HG03196 (cell line): ENCODE measurements around the gene KIF26B.

ENCODE experiments used
- ATAC-seq: cut with Tn5 transposase; IDR thresholded peaks from one replicate; pipeline ENCODE4 v1.9.1; 2021; ENCODE audit not compliant: unreplicated experiment

KIF26B gene

DNA sequence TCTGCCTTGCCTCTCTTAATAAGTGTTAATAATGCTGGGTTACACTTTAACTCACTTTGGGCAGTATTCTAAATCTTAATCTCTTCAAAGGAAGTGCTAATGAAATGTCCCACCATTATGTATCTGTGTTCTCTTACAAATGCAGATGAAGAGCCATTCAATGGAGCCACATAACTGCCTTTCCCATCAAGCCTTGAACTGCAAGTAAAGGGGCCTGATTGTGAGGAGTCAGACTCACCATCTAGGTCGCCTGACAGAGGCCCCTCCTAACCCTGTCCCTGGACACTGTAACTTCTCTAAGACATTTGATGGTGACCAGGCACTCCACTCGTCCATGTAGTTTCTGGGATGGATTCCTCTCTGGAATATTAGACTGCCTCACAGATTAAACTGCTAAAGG is 329.4 kb downstream of the KIF26B start:
- ATAC-seq: no peak

DNA sequence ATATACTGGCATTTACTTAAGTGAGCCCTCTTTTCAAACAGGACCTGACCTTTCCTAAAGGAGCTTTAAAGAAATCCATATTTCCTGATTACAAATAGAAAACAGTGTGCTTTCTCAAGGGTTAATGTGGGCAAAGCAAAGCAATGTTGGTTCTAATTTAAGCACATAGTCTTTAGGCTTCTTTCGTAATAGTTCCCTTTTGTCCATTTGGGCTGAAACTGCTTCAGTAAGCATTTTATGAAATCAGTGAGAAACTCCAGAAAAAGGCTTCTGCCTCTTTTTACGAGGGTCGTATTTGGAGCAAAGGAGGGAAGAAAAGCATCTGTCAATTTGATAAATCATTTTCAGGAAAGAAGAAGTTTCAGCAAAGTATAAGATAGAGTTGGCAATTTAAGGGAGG is 331.2 kb downstream of the KIF26B start:
- ATAC-seq: no peak

DNA sequence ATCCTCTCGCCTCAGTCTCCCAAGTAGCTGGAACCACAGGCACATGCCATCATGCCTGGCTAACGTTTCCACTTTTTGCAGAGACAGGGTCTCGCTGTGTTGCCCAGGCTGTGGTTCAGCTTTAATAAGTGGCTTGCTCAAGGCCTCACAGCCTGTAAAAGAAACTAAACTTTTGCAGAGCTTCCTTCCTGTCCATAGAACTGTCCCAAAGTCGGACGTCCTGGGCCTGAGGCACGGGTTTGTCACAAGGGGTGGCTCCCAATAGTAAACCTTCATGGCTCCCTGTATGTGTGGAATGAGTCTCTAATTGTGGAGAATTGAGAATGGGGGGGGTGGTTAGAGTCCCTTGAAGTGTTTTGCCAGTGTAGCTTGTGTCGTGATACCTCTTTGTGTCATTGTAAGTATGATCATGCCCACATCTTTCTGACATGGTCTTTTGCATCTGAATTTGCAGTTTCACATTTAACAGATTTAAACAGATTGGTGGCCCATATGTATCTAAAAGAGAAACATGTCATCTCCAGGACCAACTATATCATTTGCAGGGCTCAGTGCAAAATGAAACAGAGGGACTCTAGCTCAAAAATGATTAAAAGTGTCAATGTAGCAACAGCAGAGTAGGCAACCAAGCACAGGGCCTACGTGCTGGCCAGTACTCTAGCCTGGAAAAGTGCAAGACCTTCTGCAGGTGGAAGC is 332.1 kb downstream of the KIF26B start:
- no peak for ATAC-seq

- no peak for ATAC-seq
Measured at GRCh38 chr1:245488346-245489129, 333.8 kb downstream of the KIF26B start.

- no peak for ATAC-seq
Measured at GRCh38 chr1:245489838-245490237, 335.1 kb downstream of the KIF26B start.

DNA sequence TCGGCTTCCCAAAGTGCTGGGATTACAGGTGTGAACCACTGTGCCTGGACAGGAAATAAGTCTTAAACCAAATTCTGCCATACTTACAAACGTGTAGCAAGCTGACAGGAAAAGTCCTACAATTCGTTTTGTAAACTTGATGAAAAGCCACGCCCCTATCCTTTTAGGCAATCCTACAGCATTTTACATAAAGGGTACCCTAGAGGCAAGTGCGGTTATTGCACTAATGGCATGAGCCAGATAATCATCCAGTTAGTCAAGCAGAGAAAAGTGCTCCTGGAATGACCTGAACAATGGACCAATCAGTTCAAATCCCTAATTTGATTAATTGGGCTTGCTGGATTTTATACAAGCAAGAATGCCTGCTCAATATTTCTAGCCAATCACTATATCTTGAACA is 338.2 kb downstream of the KIF26B start:
- ATAC-seq: no peak

DNA sequence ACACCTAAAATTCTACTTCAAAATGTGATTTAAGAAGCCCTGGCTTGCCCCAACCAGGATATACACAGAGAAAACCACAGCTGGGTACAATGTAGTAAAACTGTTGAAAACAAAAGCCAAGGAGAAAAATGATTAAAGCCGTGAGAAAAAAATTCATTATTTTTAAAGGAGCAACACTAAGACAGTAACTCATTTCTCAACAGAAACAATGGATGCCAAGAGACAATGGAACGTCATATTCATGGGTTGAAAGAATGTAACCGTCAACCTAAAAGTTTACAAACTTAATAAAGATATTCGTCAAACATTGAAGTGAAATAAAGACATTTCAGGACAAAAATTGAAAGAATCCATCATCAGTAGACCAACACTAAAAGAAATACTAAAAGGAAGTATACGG is 340.9 kb downstream of the KIF26B start:
- no peak for ATAC-seq

DNA sequence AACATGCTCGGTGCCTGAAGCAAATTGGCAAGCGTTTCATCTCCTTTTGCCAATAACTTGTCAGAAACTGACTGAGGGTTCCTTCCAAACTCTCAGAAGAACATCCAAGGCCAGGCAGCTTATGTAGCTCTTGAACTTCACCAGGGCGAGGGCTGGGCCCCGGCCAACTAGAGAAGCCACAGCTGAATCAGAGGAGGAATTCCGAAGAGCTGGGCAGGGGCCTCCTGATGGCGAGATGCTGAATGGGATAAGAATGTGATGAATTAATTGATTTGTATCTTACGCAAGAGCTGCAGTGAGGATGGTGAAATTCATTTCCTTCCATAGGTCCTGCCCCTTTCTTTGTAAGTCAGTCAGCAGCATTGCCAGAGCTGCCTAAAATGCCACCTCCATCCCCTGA is 345.8 kb downstream of the KIF26B start:
- no peak for ATAC-seq

GRCh38 chr1:245501633-245502032 is 346.8 kb downstream of the KIF26B start:
- ATAC-seq: no peak

DNA sequence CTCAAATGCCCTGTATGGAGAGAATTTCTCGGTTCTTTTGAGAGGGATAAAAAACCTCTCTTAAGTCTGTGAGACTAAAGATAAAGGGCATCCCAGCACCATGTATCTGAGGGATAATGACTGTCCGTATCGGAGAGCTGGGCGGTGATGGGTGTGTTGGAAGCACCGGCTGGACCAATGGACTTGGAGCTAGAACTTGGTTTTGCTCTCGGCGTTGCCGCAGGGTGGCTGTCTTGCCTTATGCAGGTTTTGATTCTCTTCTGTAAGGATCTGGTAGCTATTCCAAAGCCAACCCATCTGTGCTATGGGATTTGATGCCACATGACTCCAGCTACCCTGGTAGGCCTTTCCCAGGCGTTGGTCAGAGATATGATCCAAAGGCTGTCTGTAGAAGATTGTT is 348.8 kb downstream of the KIF26B start:
- ATAC-seq: no peak

- no peak for ATAC-seq
Measured at GRCh38 chr1:245510144-245510543, 355.4 kb downstream of the KIF26B start.

DNA sequence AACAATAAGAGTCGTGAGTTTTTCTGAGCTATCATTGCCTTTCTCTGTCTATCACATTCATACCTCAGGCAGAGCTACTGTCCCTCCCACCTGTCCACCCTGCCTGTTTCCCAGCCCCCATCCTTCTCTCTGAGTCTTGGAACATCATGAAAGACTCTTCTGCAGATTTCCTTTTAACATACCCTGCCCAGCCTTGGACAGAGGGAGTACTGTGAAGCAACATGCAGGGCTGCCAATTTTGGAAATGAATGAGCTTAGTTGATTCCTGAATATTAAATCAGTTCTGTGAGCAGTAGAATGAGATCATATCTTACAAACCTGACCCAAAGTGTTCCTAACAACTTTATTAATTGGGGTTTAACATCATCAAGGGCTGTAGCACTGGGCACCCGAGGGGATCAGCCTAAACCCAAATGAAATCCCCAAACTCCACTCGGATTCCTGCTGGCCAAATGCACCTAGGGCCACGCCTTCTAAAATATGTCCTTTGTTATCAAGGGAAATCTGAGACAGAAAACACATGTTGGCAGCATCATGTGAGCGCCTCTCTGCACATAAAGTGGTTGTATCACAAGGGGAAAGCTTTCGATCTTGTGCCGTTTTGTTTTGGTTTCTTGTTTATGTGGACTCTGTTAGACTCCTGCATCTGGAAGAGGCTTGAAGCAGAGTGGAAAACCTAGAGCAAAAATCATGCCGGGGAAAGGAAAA is 357.6 kb downstream of the KIF26B start:
- ATAC-seq: no peak

GRCh38 chr1:245512980-245513578 is 358.3 kb downstream of the KIF26B start:
- ATAC-seq: no peak

DNA sequence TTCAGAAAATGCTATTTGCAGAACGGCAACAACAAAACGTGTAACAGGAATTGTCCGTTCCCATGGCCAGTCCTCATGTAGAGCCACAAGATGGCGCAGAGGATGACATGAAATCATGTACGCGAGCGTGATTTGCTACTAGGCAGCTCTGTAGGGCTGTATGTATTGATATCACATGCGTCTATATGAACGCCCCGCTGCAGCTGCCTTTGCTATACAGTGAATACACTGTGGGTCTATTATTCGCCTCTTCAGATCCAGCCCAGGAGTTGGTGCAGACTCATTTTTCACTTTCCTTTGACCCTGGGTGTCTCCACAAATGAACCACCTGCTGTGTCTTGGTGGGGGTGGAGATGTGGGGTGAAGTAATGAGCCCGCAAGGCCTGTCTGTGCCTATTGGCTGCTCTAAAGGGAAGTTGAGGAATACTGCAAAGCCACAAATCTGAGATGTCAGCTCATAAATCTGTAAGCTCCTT is 361.5 kb downstream of the KIF26B start:
- no peak for ATAC-seq

GRCh38 chr1:245520611-245521010 is 365.8 kb downstream of the KIF26B start:
- ATAC-seq: no peak

GRCh38 chr1:245526141-245526540 is 371.4 kb downstream of the KIF26B start:
- ATAC-seq: no peak

- ATAC-seq: no peak
Measured at GRCh38 chr1:245528258-245528635, 373.5 kb downstream of the KIF26B start.

DNA sequence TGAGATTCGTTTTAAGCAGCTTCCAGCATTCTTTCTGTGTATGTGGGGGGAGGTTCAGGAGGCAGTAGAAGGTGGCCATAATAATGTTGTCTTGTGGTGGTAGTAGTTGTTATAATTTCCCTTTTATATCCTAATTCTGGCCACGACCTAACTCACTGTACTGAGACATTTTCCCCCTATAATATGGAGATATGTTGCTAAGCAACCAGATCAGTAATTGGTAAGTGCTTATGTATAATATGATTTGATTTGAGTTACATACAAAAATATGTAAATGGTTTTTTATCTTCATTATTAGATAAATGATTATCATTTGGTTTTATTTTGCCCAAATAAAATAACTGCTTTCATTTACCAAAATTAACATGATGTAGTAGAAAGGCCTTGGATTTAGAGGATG is 376.2 kb downstream of the KIF26B start:
- ATAC-seq: no peak

GRCh38 chr1:245537992-245538391 is 383.2 kb downstream of the KIF26B start:
- ATAC-seq: no peak

DNA sequence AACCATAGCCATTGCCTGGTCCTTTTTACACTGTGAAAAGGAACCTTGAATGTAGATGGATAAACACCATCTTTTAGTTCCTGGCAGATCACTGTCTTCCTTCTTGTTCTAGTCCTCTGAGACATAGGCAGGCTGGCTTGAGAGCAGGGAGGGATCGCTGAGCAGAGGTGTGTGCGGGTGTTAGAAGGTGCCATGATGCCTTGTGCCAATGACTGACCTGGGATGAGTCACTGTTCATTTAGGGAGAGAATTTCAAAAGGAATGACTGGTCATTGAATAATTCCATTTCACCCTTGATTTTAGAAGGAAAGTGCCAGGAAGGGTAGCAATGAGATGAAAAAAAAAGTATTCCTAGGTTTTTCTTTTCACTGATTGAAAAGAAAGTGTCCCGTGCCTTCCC is 383.9 kb downstream of the KIF26B start:
- no peak for ATAC-seq

GRCh38 chr1:245541369-245541768 is 386.6 kb downstream of the KIF26B start:
- no peak for ATAC-seq
